DMS53 treated with DMSO at 0.1 percent for 48 hours (cell line): ENCODE data around the gene GNG2.
A peak's percentile ranks its signal among the peaks of the same experiment; 100 is the strongest.

Experiments used
- DNase-seq: peaks from one replicate; lab custom pipeline; 2025; ENCODE audit not compliant: unreplicated experiment; lab: John Stamatoyannopoulos, UW

Gene GNG2

DNA sequence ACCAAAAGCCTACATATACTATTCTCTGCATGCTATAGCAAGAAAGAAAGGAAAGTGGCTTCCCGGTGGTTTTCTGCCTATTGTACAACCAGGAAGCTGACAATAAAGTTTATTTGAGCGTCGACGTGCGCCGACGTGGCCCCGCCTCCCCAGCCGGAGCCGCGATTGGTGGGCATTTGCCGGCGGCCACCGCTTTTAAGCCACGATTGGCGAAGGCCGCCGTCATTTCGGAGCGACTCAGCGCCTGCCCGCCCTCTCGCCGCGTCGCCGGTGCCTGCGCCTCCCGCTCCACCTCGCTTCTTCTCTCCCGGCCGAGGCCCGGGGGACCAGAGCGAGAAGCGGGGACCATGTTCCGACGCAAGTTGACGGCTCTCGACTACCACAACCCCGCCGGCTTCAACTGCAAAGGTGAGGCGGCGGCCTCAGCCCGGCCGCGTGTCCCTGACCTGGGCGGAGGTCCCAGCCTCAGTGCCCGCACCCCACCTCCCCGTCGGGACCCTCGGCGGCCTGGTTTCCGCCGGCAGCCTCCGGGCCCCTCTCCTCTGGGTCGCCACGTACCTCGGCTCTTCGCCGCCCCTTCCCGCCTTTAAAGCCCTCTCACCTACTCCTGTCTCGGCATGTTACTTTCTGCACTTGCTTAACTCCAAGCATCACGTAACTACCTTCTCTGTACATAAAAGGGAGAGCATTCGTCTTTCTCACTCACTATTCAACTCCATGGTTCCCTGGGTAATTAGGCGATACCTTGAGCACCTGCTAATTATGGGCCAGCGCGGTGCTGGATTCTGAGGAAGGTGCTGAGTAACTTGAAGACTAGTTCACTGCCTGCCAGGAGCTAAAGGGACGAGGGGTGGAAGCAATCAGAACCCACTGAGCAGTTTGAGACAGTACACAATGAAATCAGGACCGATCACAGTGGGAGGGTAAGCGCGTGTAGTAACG is 129.2 kb downstream of the GNG2 start, which contains the start of gene RTRAF:
Gene RTRAF (plus strand): TSS at position 254 of the 942 bp plus-strand sequence. CDS start 94 bp downstream, at position 348.
- DNase-seq = peak; percentile 78

DNA sequence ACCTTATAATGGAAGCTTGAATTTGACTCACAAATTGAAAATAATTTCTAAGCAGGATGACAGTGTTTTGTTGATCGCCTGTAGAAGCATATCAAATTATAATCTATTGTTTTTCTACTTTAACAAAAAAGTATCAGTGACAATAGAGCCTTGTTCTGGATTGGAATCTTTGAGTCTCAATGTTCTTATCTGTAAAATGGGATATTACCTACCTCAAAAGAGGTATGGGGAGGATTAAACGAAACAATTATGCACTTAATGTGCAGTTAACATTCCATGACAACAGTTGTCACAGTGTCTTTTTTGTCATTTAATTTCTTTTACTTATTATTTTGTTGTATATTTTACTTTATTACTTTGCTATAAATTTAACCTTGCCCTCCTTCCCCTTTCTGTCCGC is 130.1 kb downstream of the GNG2 start:
- no peak for DNase-seq

DNA sequence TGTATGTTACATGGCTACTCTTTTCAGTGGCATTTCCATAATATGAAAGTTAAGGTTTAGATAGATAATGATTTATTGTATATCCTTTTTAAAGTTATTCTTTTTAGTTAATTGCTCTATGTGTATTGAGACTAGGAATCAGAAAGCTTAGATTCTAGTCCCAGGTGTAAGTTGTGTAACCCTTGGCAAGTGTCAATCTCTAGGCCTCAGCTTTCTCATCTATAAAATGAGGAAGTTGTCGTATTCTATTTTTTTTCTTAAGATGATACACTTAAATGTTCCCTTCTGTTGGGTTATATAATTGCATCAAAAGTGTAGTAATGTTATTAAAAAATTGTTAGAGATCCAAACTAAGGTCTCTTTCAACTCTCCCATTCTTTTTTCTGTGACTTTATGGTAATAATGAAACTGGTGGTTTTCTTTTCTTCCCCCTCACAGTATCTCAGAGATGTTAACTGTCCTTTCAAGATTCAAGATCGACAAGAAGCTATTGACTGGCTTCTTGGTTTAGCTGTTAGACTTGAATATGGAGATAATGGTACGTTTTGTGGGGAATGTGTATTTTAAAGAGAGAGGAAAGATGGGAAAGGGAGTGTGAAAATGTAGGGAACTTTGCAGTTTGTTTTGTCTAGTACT is 133.0 kb downstream of the GNG2 start:
- no peak for DNase-seq

DNA sequence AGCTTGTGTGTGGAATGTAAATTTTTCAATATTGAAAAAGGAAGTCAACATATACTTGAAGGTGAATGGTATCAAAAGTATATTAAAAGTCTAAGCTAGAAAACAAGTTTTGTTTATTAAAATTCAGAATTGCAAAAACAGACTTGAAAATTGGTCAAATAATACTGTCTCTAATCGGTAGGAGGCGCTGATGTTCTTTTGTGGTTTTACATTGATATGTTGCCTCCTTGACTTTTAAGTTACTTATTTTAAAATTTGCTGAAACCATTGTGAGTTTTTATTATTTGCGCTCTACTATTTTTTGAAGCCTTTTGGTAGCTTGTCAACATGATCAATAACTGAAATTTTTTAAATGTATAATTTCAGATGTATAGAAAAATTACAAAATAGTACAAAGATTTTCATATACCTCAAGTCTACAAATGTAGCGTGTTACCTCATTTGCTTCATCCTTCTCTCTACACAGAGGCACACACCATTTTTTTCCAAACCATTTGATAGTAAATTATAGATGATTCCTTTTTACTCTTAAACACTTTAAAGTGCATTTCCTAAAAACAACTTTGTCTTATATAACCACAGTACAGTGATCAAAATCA is 135.8 kb downstream of the GNG2 start:
- no peak for DNase-seq

DNA sequence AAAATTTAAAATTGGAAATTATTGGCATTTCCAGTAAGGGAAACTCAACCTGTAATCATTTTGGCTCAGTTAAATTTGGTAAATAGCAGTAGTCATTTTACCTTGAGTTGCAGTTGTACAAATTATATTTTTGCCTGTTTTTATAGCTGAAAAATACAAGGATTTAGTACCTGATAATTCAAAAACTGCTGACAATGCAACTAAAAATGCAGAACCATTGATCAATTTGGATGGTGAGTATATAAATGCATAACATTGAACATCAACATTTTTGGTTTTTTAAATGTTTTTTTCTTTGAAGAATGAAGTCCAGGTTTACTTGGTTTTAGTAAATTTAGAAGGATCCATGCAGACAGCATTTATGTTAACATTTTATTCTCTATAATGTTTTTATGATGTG is 137.9 kb downstream of the GNG2 start:
- no peak for DNase-seq

DNA sequence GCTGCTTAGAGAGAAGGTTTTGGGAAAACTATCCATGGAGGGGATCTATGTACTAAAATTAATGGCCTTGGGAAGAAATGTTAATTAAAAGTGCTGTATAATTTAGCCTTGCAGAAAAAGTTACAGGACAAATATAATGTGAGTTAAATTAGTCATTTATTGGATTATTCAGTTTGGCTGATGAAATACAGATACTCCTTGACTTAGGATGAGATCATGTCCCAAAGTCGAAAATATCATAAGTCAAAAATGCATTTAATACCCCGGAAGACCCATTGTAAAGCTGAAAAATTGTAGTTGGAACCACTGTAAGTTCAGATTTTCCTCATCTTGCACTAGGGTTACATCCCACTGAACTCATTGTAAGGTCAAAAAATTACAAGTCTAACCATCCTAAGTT is 138.7 kb downstream of the GNG2 start:
- DNase-seq = no peak

DNA sequence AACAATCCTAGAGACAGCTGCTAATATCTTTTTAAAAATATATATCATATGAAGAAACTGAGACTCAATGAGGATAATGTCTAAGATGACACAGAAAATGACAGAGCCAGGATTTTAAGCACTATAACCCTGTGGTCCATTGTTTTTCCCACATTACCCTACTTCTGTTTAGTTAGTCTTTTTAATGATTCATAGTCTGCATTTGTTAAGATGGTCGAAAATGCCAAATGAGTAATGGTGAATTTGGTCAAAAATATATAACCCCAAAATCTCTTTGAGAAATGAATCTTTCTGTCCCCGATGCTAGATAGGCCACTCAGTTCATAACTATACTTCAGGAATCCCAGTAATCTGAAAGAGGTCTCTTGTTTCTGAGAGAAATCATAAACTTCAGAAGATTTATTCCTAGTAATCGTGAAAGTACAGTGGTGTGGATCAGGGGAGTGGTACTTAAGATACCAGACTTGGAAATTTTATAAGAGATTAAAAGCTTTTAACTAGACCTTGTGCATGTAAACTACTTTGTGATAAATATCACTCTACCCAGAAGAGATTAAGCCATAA is 139.7 kb downstream of the GNG2 start:
- no peak for DNase-seq

DNA sequence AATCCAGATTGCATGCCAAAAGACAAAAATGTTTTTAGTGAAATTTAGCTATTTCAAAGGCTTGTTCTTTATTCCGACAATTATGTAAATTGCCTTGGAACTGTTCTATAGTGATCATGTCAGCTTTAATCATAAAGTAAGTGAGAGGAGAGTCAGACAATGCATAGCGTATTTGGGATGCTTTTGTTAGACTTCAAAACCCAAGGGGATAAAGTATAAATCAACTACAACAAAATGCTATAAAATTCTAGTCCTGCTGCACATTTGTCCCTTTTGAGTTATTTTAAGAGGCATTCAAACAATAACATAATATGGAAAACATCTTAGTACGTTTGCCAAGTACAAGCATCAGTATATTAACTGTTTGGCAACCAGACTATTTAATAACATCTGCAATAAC is 140.3 kb downstream of the GNG2 start:
- DNase-seq = no peak

DNA sequence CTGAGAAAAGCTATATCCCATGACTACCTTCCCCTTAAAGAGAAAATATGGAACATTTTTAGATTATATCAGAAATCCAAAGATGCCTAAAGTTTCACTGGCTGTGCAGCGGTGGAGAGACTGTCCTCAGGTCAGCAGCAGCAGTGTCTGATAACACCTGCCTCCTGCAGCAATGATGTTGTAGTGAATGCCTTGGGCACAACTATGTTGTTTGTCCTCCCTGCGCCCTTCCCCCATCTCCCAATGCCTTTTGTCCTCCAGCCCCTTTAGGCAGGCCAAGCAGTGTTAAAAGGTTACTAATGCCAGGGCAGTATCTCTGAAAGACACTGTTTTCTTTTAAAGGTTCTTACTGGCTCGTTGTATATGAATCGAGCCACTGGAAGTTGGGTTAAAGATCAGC is 142.1 kb downstream of the GNG2 start:
- no peak for DNase-seq

DNA sequence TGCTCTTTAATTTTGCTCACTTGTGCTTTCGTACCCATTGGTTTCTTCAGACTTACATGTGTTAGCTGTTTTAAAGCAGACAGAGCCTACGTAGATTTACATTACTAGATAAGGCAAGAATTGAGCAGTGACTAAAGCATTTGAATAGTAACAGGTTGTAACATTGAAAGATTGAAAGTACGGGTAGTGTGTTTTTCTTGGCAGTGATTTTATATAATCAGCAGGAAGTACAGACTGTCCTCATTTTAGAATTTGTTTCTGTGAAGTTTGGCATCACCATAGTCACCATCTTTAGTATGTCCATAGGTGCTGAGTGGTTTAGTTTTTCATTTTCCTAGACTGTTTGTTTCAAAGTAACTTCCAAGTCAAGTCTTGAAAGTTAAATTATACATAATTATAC is 142.9 kb downstream of the GNG2 start:
- no peak for DNase-seq

DNA sequence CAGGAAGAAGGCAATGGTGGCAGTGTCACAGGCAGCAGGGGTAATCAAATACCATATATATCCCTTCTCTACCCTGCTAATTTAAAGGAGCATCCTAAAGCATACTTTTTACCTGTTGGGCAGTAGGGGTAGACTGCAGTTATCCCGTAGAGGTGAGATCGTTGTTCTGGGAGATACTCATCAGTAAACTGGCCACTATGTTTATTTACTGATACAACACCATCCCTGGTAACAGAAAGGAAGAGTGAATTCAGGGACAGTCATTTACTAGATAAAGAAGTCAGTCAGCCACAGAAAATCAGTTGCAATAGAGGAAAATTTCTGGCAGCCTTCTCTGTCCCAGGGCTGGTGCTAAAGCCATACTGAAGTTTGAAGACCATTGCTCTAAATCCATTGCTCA is 145.2 kb downstream of the GNG2 start:
- DNase-seq = no peak

DNA sequence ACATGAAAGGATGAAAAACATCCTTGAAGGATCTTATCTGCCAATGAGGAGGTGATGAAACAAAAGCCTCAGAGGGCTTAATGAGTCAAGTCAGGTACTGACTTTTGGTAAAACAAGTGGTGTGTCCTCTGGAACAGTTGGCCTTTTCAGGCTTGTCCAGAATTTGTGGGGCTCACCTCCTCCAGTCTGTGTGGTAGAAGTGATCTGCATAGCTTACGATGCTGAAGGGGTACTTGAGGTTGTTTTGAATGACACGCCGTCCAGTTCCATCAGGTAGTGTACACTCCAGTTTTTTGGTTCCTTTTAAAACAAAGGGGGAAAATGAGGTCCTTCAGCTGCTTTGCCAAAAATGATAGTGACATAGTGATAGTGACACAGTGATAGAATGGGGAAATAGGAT is 145.9 kb downstream of the GNG2 start:
- DNase-seq = no peak

DNA sequence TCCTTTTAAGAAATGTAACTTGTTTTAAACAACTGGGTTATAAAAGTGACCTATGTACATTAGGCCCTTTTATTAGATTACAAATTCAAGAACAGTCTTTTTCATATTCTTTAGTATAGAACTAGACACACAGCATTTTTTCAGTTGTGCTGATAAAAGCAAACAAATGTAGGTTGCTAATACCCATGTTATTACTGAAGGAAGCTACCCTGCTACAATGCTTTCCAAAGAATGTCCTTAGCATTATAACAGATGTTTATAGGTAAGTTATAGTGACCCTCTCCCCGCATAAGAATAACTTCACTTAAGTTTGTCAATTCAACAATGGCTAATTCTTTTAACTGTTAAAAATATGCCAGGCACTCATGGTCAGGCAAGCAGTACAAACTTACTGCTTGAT is 146.8 kb downstream of the GNG2 start:
- no peak for DNase-seq

DNA sequence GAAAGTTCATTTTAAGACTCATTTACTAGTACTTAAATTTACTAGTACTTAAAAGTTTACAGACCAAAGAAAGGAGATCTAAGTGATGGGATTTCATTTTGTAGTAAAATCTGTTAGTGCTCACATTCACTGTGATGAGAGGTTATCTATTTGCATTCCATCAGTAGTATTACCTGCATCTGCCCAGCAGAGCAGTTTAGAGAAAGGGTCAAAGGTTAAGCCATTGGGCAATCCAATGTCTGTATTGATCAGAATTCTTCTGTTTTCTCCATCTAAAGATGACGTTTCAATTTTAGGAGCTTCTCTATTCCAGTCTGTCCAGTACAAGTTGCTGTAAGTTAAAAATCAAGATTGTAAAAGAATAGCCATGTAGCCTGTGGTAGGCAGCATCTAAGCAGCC is 147.2 kb downstream of the GNG2 start:
- no peak for DNase-seq

DNA sequence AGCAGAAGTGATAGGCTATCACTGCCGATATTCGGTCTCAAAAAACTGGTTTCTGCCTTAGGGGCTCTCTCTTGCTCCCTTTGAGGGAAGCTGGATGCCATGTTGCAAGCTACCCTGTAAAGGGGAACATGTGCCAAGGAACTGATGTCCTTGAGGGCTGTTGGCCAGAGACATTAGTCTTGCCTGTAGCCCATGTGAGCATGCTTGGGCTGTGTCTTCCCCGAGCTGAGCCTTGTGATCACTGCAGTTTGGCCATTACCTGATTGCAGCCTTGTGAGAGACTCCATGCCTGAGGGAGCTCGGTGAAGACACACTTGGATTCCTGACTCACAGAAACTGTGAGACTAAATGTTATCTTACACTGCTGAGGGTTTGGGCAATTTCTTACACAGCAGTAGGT is 147.7 kb downstream of the GNG2 start:
- no peak for DNase-seq

DNA sequence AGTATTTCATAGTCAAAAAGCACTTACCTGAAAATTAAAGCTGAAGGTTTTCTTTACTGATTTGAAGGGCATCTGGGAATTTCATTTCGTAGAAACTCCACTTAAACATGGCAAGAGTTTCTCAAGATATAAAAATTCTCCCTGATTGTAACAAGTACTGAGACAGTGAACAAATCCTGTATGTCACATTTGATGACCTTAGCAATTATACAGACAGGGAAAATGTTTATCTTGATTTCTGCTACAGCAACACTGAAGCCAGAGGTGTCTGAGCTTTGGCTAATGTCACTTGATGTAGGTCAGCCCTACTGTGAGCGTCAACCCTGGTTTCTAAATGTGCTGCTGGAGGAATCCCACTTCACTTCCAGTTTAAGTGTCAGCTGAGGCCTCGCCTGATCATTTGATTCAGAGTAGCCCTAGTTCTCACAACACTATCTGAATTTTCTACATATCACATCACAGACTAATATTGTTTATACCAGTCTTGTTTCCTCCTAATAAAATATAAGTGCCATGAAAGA is 149.8 kb downstream of the GNG2 start:
- DNase-seq = no peak

DNA sequence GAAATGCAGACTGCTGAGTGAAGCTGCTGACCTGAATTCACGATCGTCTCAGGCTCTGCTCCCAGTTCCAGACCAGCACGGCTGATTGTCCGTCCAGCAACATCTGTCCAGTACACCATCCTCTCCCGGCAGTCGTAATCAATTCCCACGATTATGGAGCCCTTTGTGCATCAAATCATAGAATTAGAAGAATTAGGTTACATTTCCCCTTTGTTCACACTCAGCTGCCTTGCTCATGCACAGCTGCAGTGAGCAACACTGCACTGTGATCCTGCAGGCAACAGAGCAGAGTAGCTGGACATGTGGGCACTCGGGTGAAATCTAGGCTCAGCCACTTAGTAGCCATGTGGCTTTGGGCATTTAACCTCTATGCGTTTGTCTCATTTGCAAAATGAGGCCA is 151.1 kb downstream of the GNG2 start:
- DNase-seq = no peak

DNA sequence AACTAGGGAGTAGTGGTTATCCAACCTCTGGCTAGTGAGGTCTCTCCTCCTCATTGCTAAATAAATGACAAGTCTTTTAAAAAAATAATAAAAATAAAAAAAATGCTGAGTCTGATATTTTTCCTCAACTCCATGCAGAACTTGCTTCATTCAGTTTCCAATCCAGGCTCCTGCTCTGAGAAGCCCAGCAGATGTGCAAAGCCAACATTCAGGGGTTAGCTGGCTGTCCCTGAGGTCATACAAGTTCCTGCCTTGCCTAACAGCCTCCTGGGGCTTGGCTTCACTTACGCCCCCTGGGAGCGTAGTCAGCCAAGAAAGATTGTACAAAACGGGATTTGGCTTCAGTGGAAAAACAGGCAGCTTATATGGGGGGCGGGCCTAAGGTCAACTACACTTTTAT is 152.2 kb downstream of the GNG2 start:
- DNase-seq = no peak

DNA sequence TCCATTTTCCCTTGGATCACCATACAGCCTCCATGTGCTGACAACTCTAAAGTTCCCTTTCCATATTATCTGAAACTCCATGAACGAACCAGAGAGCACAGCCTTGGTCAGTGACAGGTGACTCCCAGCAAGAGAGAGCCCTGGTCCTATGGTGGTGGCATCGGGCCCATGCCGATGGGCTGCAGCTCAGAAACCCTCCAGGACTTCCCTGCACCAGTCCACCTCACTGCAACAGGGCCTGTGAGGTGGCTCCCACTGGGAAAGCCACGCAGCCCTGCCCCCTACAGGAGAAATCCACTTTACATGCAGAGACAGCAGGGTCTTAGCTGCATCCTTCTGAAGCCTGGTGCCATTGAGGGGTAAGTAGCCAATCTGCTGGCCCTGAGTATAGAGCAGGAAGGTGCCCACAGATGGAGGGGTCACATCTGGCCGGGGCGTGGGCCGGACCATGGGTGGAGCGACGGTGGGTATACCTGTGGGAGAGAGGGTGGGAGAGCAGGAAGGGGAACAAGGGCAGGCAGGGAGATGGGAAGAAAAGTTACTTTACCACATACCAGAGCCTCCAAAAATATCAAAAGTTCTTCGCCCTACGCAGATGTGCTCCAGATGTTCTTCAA is 153.7 kb downstream of the GNG2 start:
- no peak for DNase-seq

DNA sequence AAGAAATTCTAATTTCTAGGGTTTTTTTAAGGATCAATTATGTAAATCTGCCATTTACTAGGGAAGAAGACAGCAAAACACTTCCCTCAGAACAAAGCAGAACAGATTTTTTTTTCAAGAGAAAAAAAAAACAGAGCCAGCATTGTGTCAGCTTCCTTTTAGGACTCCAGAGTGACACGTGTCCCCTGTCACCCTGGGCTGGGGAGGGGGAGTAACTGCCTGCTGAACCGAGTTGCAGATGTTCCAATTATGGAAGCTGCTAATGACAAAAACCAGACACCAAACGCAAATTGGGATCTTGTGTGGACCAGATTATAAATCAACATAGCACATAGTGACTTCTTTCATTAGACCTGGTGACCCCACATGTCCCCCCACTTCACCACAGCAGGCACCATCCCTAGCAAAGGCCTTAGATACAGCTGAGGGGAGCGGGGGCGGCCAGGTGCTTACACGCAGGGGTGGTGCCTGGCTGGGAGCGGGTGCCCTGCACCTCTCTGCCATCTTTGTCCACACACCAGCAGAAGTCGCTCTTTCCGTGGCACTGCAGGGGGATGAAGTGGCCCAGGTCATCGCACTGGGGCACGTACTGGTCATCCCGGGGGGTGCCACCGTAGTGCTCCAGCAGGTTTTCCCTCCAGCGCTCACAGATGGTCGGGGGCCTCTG is 154.3 kb downstream of the GNG2 start:
- DNase-seq = no peak
